D341Med (cell line): ENCODE results near the gene CREG1.

Experiments used
- DNase-seq: peaks from one replicate; pipeline ENCODE4 v3.0.0; 2012; ENCODE audit warnings: low spot score

Gene CREG1

GRCh38 chr1:167529829-167530474, 23.6 kb downstream of the CREG1 start:
- DNase-seq: peak; percentile 58

- DNase-seq: no peak
Observed at GRCh38 chr1:167528057-167528728, 25.4 kb downstream of the CREG1 start.

GRCh38 chr1:167526667-167527383, 26.7 kb downstream of the CREG1 start:
- DNase-seq: no peak

- DNase-seq: no peak
Observed at GRCh38 chr1:167524651-167525050, 28.9 kb downstream of the CREG1 start.

- no peak for DNase-seq
Observed at GRCh38 chr1:167522246-167522645, 31.3 kb downstream of the CREG1 start.

- DNase-seq: no peak
Observed at GRCh38 chr1:167520711-167521206, 32.8 kb downstream of the CREG1 start.

GRCh38 chr1:167518331-167518700, 35.2 kb downstream of the CREG1 start, which contains the start of gene CD247:
TSS of gene CD247 (minus strand) at chr1:167518529. CDS start at chr1:167518465, 64 bp downstream.
- peak; percentile 23 for DNase-seq

- DNase-seq: peak; percentile 31
Observed at GRCh38 chr1:167517535-167518330, 35.8 kb downstream of the CREG1 start.

GRCh38 chr1:167516404-167517388, 36.9 kb downstream of the CREG1 start:
- DNase-seq: peak; percentile 30

GRCh38 chr1:167515893-167516321, 37.7 kb downstream of the CREG1 start:
- peak; percentile 13 for DNase-seq

- DNase-seq: no peak
Observed at GRCh38 chr1:167515461-167515860, 38.1 kb downstream of the CREG1 start.

- DNase-seq: no peak
Observed at GRCh38 chr1:167514288-167514687, 39.3 kb downstream of the CREG1 start.

- DNase-seq: no peak
Observed at GRCh38 chr1:167512046-167512654, 41.4 kb downstream of the CREG1 start.

- no peak for DNase-seq
Observed at GRCh38 chr1:167511374-167511986, 42.1 kb downstream of the CREG1 start.

- DNase-seq: peak; percentile 6
Observed at GRCh38 chr1:167510881-167511280, 42.7 kb downstream of the CREG1 start.

GRCh38 chr1:167510244-167510643, 43.3 kb downstream of the CREG1 start:
- peak; percentile 20 for DNase-seq

GRCh38 chr1:167509587-167509986, 44.0 kb downstream of the CREG1 start:
- DNase-seq: no peak

GRCh38 chr1:167507719-167508118, 45.8 kb downstream of the CREG1 start:
- DNase-seq: no peak

GRCh38 chr1:167504467-167504827, 49.1 kb downstream of the CREG1 start:
- no peak for DNase-seq
